OCI-LY1 (cell line): ENCODE results near the gene COL20A1.

ENCODE experiments used
- H2AFZ ChIP-seq: fragments of 200-600 bp; sonication (generic), shearing (Covaris generic); 2 replicates; pipeline ENCODE4 v1.6.0; 2014; ENCODE audit warnings: antibody characterized with exemption, mild to moderate bottlenecking, low read length
- H3F3A ChIP-seq: fragments of 200-600 bp; sonication (generic), shearing (Covaris generic); 2 replicates; pipeline ENCODE4 v1.6.0; 2014; ENCODE audit warnings: mild to moderate bottlenecking, antibody characterized with exemption, low read length, moderate library complexity; ENCODE audit not compliant: insufficient read depth
- H3K27ac ChIP-seq: fragments of 200-600 bp; sonication (generic); 2 replicates; pipeline ENCODE4 v1.5.1; 2014; ENCODE audit warnings: low read length, mixed run types, mild to moderate bottlenecking, low read depth; ENCODE audit not compliant: poor library complexity, severe bottlenecking
- H3K27me3 ChIP-seq: fragments of 200-600 bp; sonication (generic); 2 replicates; pipeline ENCODE4 v1.6.0; 2014; ENCODE audit warnings: antibody characterized with exemption, mild to moderate bottlenecking, low read length, moderate library complexity; ENCODE audit not compliant: insufficient read depth
- H3K36me3 ChIP-seq: fragments of 200-600 bp; sonication (generic); 2 replicates; pipeline ENCODE4 v1.6.1; 2014; ENCODE audit warnings: mild to moderate bottlenecking, antibody characterized with exemption, low read length, moderate library complexity, mixed read lengths; ENCODE audit not compliant: insufficient read depth
- H3K4me1 ChIP-seq: fragments of 200-600 bp; sonication (generic); 2 replicates; pipeline ENCODE4 v1.5.1; 2014; ENCODE audit warnings: mild to moderate bottlenecking, low read length, moderate library complexity; ENCODE audit not compliant: insufficient read depth, severe bottlenecking
- H3K4me2 ChIP-seq: fragments of 200-600 bp; sonication (generic), shearing (Covaris generic); 2 replicates; pipeline ENCODE4 v1.6.1; 2014; ENCODE audit warnings: low read length
- H3K4me3 ChIP-seq: fragments of 200-600 bp; sonication (generic); 2 replicates; pipeline ENCODE4 v1.5.1; 2014; ENCODE audit warnings: low read length, low read depth, mild to moderate bottlenecking, mixed read lengths; ENCODE audit not compliant: poor library complexity, severe bottlenecking
- H3K79me2 ChIP-seq: fragments of 200-600 bp; shearing (Covaris generic); 2 replicates; pipeline ENCODE4 v1.6.1; 2016; ENCODE audit warnings: mixed run types, low read length, mixed read lengths; ENCODE audit not compliant: insufficient read depth
- H3K9ac ChIP-seq: fragments of 200-600 bp; sonication (generic), shearing (Covaris generic); 2 replicates; pipeline ENCODE4 v1.6.1; 2014; ENCODE audit warnings: mild to moderate bottlenecking, low read length, mixed read lengths
- H3K9me2 ChIP-seq: fragments of 200-600 bp; sonication (generic), shearing (Covaris generic); 2 replicates; pipeline ENCODE4 v1.6.1; 2014; ENCODE audit warnings: low read depth, mild to moderate bottlenecking, low read length, mixed read lengths
- H3K9me3 ChIP-seq: fragments of 200-600 bp; shearing (Covaris generic); 2 replicates; pipeline ENCODE4 v1.6.1; 2014; ENCODE audit warnings: low read length, mixed read lengths
- H4K20me1 ChIP-seq: fragments of 200-600 bp; sonication (generic), shearing (Covaris generic); 2 replicates; pipeline ENCODE4 v1.6.0; 2016; ENCODE audit warnings: mild to moderate bottlenecking, low read length; ENCODE audit not compliant: insufficient read depth
- EZH2 ChIP-seq: fragments of 200-600 bp; sonication (generic), shearing (Covaris generic); IDR thresholded peaks from 2 replicates; pipeline ENCODE4 v1.8.0; 2017; ENCODE audit warnings: borderline replicate concordance, mixed run types, mild to moderate bottlenecking, antibody characterized with exemption, low read length, moderate library complexity, mixed read lengths
- TF ChIP-seq, protein P1 (sequence below): fragments of 200-600 bp; sonication (generic), shearing (Covaris generic); IDR thresholded peaks from 2 replicates; pipeline ENCODE4 v1.5.1; 2017; ENCODE audit warnings: mild to moderate bottlenecking, antibody characterized with exemption, low read length, moderate library complexity, mixed read lengths

Gene COL20A1

DNA sequence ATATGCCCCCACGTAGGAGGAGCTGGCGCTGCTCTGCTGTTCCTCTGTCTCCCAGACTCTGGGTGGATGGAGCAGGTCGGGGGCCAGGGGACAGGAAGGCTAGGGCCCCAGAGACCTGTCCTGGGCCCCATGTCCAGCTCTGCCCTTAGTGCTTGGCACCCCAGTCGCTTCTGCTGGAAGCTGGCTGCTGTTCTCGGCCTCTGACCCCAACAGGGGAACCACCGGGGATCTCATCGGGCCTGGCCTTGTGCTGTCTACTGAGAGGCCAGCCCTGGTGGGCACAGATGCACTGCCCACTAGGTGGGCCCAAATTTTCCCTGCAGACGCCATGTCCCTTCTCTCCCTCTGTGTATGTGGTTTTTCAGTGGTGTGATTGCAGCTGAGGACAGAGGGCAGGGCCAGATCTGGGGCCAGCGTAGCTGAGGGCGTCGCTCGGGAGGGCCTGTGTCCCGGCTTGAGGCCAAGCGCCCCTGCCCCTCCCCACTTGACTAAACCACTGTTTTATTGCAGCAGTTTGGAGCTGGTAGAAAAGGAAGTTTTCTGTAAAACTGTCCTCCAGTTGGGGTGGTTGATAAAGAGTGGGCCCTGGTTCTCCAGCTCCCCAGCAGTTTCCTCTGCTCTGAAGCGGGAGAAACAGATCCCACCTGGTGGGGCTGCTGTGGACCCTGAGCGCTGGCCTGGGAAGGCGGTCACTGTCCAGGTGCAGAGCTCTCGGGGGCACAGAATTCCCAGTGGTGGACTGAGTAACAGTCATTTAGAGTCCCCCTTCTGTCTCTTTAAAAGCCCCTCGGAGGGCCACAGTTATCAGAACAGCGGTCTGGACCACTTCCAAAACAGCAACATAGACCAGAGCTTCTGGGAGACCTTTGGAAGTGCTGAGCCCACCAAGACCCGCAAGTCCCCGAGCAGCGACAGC lies 5.9 kb upstream of the COL20A1 start:
- TF ChIP-seq EZH2 = no peak
- TF ChIP-seq, protein P1, sequence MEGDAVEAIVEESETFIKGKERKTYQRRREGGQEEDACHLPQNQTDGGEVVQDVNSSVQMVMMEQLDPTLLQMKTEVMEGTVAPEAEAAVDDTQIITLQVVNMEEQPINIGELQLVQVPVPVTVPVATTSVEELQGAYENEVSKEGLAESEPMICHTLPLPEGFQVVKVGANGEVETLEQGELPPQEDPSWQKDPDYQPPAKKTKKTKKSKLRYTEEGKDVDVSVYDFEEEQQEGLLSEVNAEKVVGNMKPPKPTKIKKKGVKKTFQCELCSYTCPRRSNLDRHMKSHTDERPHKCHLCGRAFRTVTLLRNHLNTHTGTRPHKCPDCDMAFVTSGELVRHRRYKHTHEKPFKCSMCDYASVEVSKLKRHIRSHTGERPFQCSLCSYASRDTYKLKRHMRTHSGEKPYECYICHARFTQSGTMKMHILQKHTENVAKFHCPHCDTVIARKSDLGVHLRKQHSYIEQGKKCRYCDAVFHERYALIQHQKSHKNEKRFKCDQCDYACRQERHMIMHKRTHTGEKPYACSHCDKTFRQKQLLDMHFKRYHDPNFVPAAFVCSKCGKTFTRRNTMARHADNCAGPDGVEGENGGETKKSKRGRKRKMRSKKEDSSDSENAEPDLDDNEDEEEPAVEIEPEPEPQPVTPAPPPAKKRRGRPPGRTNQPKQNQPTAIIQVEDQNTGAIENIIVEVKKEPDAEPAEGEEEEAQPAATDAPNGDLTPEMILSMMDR = no peak
- Histone ChIP-seq H3K9ac (no peak overlapping the region), H3K79me2 (no peaks in the 10 kb centered on the region), H3K9me3 (no peaks in the 10 kb centered on the region), H2AFZ (no peak overlapping the region), H3K27ac (no peak overlapping the region), H3K4me1 (no peaks in the 10 kb centered on the region), H3K9me2 (no peaks in the 10 kb centered on the region), H3K36me3 (peaks cover 8% of the 10 kb centered on the region), H3F3A (no peaks in the 10 kb centered on the region), H3K4me3 (no peak overlapping the region), H3K4me2 (no peak overlapping the region), H4K20me1 (no peaks in the 10 kb centered on the region), H3K27me3 (no peaks in the 10 kb centered on the region)

DNA sequence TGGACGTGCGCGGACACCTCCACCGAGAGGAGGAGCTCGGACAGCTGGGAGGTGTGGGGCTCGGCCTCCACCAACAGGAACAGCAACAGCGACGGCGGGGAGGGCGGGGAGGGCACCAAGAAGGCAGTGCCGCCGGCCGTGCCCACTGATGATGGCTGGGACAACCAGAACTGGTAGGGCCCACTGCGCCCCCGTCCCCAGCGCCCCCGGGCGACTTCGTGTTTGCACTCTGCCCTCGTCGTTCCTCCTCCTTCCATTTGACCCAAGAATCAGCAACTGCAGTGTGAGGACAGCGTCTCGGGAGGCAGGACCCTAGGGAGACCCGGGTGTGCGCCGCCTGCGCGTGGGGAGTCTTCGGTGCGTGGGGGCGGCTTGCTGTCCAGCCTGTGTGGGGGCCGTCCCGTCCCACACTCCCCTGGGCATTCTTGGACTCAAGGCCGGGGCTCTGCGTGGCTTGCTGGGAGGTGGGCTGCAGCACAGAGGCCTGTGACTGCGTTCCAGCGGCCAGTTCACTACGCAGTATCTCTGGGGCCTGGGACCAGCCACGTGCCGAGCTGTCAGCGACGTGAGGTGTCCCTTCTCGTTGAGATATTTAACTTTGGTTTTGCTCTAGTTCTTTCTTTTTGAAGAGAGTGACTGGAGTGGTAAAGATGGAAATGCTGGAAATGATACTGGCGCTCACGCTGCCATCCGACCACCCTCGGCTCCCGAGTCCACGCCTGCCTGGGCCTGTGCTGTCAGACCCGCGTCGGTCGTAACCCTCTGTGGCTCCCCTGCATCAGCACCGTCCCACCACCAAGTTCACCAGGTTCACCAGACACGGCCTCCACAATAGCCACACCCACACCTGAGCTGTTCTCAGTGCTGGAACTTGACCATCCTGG lies 5.0 kb upstream of the COL20A1 start:
- Histone ChIP-seq H3K4me3 (no peak overlapping the region), H3K9me2 (no peaks in the 10 kb centered on the region), H3K36me3 (peaks cover 6% of the 10 kb centered on the region), H3K4me2 (no peak overlapping the region), H3K27ac (no peak overlapping the region), H4K20me1 (no peaks in the 10 kb centered on the region), H3K27me3 (no peaks in the 10 kb centered on the region), H2AFZ (no peak overlapping the region), H3K4me1 (no peaks in the 10 kb centered on the region), H3K9ac (no peak overlapping the region), H3K79me2 (no peaks in the 10 kb centered on the region), H3F3A (no peaks in the 10 kb centered on the region), H3K9me3 (no peaks in the 10 kb centered on the region)
- TF ChIP-seq EZH2 = no peak
- TF ChIP-seq, protein P1 = no peak

DNA sequence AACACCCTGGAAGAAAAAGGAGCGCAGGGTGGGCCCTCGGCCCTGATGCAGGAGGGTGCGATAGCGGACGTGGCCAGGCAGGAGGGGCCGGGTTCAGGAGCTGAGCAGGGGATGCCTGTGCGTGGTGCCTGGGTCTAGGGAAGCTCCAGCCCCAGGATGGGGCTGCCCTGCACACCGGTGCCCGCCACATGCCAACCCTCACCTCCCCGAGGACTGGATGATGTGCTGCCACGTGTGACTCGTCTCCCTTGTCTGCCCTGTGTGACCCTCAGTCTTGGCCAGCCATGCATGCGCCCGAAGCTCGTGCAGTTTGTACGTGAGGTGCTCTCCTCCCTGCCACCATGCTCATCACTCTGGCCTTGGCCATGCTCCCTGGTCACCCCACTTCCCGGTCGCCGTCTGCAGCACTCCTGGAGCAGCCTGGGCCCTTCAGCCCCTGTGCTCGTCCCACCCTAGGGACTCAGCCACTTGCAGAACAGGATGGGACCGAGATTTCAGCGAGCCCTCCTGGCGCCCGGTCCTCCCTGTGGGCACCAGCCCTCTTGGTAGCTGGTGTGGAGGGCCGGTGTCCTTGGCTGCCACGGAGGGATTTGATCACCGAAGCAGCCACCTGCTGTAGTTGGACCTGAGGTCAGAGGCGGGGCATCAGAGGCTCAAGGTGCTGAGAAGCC lies 4.3 kb upstream of the COL20A1 start:
- H3K27ac ChIP-seq = no peak overlapping the region
- H3K27me3 ChIP-seq = no peaks in the 10 kb centered on the region
- H3K36me3 ChIP-seq = peaks cover 4% of the 10 kb centered on the region; the same call in 1 of the 2 replicates
- no peaks in the 10 kb centered on the region for H3F3A ChIP-seq
- H2AFZ ChIP-seq = no peak overlapping the region
- TF ChIP-seq EZH2 = no peak
- TF ChIP-seq, protein P1 = no peak
- H3K9ac ChIP-seq = no peak overlapping the region
- no peaks in the 10 kb centered on the region for H3K9me2 ChIP-seq
- no peaks in the 10 kb centered on the region for H3K79me2 ChIP-seq
- H4K20me1 ChIP-seq = no peaks in the 10 kb centered on the region
- H3K4me2 ChIP-seq = no peak overlapping the region
- H3K4me1 ChIP-seq = no peaks in the 10 kb centered on the region
- H3K9me3 ChIP-seq = no peaks in the 10 kb centered on the region
- H3K4me3 ChIP-seq = no peak overlapping the region
